Esophagus squamous epithelium (tissue), 5 donors: Measurements from ENCODE around the gene PRKCA. TPM values are rescaled to one million over a fixed set of nuclear protein-coding genes. Genes with fewer than 3 reads are reported as not detected.
"Not testable (repeated sequence)": the region's sequence is repeated elsewhere in the genome, so short reads cannot be mapped to it uniquely, and the experiment has no call there.

Experiments used
- DNase-seq: peaks from one replicate; lab custom pipeline; 2025; lab: John Stamatoyannopoulos, UW
- H3K27ac ChIP-seq, 4 donors: fragments of 200-600 bp; sonication (generic); one replicate each; pipeline ENCODE4 v1.5.1; 2016 to 2019; ENCODE audit warnings: mild to moderate bottlenecking in 1 of 4
- H3K27me3 ChIP-seq, 4 donors: fragments of 200-600 bp; sonication (generic); 1 replicate in 3 of 4; 2 replicates in 1 of 4; pipeline versions ENCODE4 v1.5.1 to v1.6.0; 2017 to 2021; ENCODE audit warnings: antibody characterized with exemption in 1 of 4
- H3K36me3 ChIP-seq, 3 donors: fragments of 200-600 bp; sonication (generic); one replicate each; pipeline ENCODE4 v1.5.1; 2016 to 2019
- H3K4me1 ChIP-seq, 3 donors: fragments of 200-600 bp; sonication (generic); one replicate each; pipeline ENCODE4 v1.5.1; 2017 to 2019
- H3K4me3 ChIP-seq, 4 donors: fragments of 200-600 bp; sonication (generic); 1 replicate in 3 of 4; 2 replicates in 1 of 4; pipeline ENCODE4 v1.5.1; 2016 to 2019; ENCODE audit warnings: mild to moderate bottlenecking in 2 of 4, moderate library complexity in 1 of 4
- H3K9me3 ChIP-seq, 3 donors: fragments of 200-600 bp; sonication (generic); one replicate each; pipeline ENCODE4 v1.5.1; 2016 to 2019
- CTCF ChIP-seq, 6 experiments: fragments of 450-650 bp in 4 of 6; fragments of 200-600 bp in 2 of 6; sonication (generic) in 2 of 6; IDR thresholded peaks; one replicate each; pipeline ENCODE4 v1.5.1; 2016 to 2019; ENCODE audit warnings: antibody characterized with exemption in 6 of 6, mild to moderate bottlenecking in 4 of 6, moderate library complexity in 4 of 6
- POLR2A ChIP-seq, 4 donors: fragments of 450-650 bp; IDR thresholded peaks; one replicate each; pipeline ENCODE4 v1.6.1; 2017; ENCODE audit warnings: antibody characterized with exemption in 4 of 4, mild to moderate bottlenecking in 4 of 4, moderate library complexity in 3 of 4
- whole genome bisulfite sequencing, 2 donors: methylation state at CpG; one replicate each; pipeline ENCODE4 v1.1.5; 2018; 5-methylcytosine and 5-hydroxymethylcytosine counted together
- intact Hi-C: fragments of 100-400 bp; cut with DNase I; formaldehyde crosslinking; loops from one replicate; pipeline ENCODE4 v1.15.0; 2022
- total RNA-seq, 4 donors: library from RNA; depleted of rRNA; stranded (reverse); fragments of >200 nt; gene quantifications; one replicate each; pipeline ENCODE4 v1.1.0, GENCODE V29; 2016
- donor health status: DM: yes; HTN: yes; CAD: no.

The PRKCA gene
- total RNA-seq, 4 donors from 2014 or later, result 2.4 to 9.2 (median 4.2) TPM

- Histone ChIP-seq H3K36me3 (no peaks in the 10 kb centered on the region), H3K4me3 (no peak overlapping the region), H3K27me3 (no peaks in the 10 kb centered on the region), H3K4me1 (peaks cover 0 to 15% (median 2%) of the 10 kb centered on the region in 3 donors), H3K27ac (no peak overlapping the region), H3K9me3 (no peaks in the 10 kb centered on the region)
- intact Hi-C loops, result no loop called here
- TF ChIP-seq POLR2A (IDR thresholded peaks at IDR 0.05) (no peak), CTCF (IDR thresholded peaks at IDR 0.05) (no peak)
- no peak for DNase-seq
- WGBS, 2 donors, result 52 to 65% methylated on average over 10 of the region's 10 CpGs
Measured at GRCh38 chr17:66455060-66455459, 152.6 kb downstream of the PRKCA start.

GRCh38 chr17:66457499-66457898, 155.1 kb downstream of the PRKCA start:
- intact Hi-C loops, H3K27ac ChIP-seq, DNase-seq, H3K36me3 ChIP-seq, H3K4me3 ChIP-seq, H3K27me3 ChIP-seq, H3K9me3 ChIP-seq: not testable (repeated sequence)
- H3K4me1 ChIP-seq, result peaks cover 6 to 39% (median 14%) of the 10 kb centered on the region in 3 donors
- 83 to 84% methylated on average over 3 of the region's 3 CpGs for WGBS, 2 donors

GRCh38 chr17:66458782-66459181, 156.4 kb downstream of the PRKCA start:
- Histone ChIP-seq H3K27ac (peak overlapping the region in 2 of 4 donors; percentile 54 to 58), H3K4me1 (peaks cover 6 to 51% (median 19%) of the 10 kb centered on the region in 3 donors), H3K27me3 (no peaks in the 10 kb centered on the region), H3K4me3 (no peak overlapping the region), H3K9me3 (no peaks in the 10 kb centered on the region), H3K36me3 (no peaks in the 10 kb centered on the region)
- intact Hi-C loops, result no loop called here
- 88 to 93% methylated on average over 4 of the region's 4 CpGs for WGBS, 2 donors
- no peak for DNase-seq
- TF ChIP-seq POLR2A (IDR thresholded peaks at IDR 0.05) (no peak), CTCF (IDR thresholded peaks at IDR 0.05) (no peak)

GRCh38 chr17:66459811-66460270, 157.4 kb downstream of the PRKCA start:
- H3K27ac ChIP-seq, result peak overlapping the region in 3 of 4 donors; percentile 28 to 58 (median 54)
- H3K36me3 ChIP-seq, result no peaks in the 10 kb centered on the region
- TF ChIP-seq POLR2A (IDR thresholded peaks at IDR 0.05), result no peak
- TF ChIP-seq CTCF (IDR thresholded peaks at IDR 0.05), result no peak
- H3K4me1 ChIP-seq, result peaks cover 6 to 47% (median 19%) of the 10 kb centered on the region in 3 donors
- H3K27me3 ChIP-seq, result no peaks in the 10 kb centered on the region
- WGBS, 2 donors, result 45 to 54% methylated on average over 7 of the region's 7 CpGs
- no peaks in the 10 kb centered on the region for H3K9me3 ChIP-seq
- DNase-seq, result no peak
- no peak overlapping the region for H3K4me3 ChIP-seq
- intact Hi-C loops, result no loop called here

GRCh38 chr17:66460558-66460957, 158.1 kb downstream of the PRKCA start:
- Histone ChIP-seq H3K27me3 (no peaks in the 10 kb centered on the region), H3K36me3 (no peaks in the 10 kb centered on the region), H3K9me3 (no peaks in the 10 kb centered on the region), H3K4me3 (no peak overlapping the region), H3K27ac (peak overlapping the region in 2 of 4 donors; percentile 27 to 28), H3K4me1 (peaks cover 6 to 49% (median 19%) of the 10 kb centered on the region in 3 donors)
- intact Hi-C loops, result no loop called here
- DNase-seq, result no peak
- TF ChIP-seq CTCF (IDR thresholded peaks at IDR 0.05), result no peak
- no peak for TF ChIP-seq POLR2A (IDR thresholded peaks at IDR 0.05)
- WGBS, 2 donors, result 30 to 67% methylated on average over 1 to 6 of the region's 6 CpGs
